Coronary artery (tissue), 2 donors: Measurements from ENCODE around the gene CPEB1.

ENCODE experiments used
- DNase-seq: peaks from one replicate; pipeline ENCODE4 v3.0.0-alpha.2; 2017; ENCODE audit warnings: low spot score
- H3K27ac ChIP-seq, 2 donors: fragments of 200-600 bp; sonication (generic); one replicate each; pipeline ENCODE4 v1.5.1; 2016 to 2019
- H3K4me3 ChIP-seq: fragments of 200-600 bp; sonication (generic); 2 replicates; pipeline ENCODE4 v1.5.1; 2016; ENCODE audit warnings: mild to moderate bottlenecking, moderate library complexity
- TF ChIP-seq, protein P1 (sequence below): fragments of 200-600 bp; sonication (generic); IDR thresholded peaks from one replicate; pipeline ENCODE4 v1.5.1; 2019; ENCODE audit warnings: antibody characterized with exemption

Gene CPEB1

DNA sequence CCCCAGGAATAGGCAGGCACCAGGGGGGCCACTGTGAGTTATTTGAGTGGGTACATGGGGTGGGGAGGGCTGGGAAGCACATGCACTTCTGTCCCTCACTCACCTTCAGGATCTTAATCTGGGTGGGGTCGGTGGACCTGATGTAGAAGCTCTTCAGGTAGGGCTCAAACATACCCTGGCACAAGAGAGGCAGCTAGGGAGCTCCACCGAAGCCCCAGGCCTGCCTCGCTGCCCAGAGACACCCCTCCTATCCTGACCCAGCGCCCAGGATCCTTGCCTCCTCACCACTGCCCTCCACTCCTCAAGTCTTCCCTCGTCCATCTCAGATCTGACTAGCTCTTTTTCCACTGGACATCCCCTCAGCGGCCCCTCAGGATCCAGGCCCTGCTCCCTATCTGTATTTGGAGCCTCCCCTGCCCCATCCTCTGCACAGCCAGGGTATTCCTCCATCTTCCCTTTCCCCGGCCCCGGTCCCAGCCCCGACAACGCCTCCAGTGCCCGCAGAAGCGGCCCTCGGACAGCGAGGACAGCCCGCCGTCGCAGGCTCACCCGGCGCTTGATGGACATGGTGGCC is 32.5 kb upstream of the CPEB1 start:
- H3K27ac ChIP-seq, result no peak overlapping the region
- DNase-seq, result no peak
- TF ChIP-seq, protein P1, sequence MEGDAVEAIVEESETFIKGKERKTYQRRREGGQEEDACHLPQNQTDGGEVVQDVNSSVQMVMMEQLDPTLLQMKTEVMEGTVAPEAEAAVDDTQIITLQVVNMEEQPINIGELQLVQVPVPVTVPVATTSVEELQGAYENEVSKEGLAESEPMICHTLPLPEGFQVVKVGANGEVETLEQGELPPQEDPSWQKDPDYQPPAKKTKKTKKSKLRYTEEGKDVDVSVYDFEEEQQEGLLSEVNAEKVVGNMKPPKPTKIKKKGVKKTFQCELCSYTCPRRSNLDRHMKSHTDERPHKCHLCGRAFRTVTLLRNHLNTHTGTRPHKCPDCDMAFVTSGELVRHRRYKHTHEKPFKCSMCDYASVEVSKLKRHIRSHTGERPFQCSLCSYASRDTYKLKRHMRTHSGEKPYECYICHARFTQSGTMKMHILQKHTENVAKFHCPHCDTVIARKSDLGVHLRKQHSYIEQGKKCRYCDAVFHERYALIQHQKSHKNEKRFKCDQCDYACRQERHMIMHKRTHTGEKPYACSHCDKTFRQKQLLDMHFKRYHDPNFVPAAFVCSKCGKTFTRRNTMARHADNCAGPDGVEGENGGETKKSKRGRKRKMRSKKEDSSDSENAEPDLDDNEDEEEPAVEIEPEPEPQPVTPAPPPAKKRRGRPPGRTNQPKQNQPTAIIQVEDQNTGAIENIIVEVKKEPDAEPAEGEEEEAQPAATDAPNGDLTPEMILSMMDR, result no peak
- H3K4me3 ChIP-seq, result no peak overlapping the region

DNA sequence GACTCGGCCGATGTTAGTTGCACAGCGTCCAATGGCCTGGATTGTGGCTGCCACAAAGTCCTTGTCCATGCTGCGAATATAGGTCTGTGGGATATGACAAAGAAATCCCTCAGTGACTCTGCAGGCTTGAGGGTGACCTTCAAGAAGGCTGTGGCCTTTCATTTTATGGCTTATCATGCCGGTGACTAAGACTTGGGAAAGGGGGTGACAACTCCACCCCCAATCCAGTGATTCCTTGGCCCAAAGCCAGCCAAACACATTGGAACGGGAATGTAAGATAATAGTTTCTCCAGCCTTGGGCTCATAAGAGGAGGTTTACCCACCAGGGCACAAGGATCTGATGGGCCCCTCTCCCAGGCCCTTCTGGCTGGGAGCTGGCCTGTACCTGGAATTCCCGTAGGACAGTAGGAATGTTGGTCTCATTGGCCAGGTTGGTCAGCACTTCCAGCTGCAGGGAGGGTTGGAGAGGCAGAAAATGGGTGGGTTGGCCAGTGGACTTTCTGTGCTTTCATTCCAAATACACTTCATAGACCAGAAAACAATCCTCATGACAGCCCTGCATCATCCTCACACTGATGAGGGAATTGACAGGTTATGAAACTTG is 30.7 kb upstream of the CPEB1 start:
- TF ChIP-seq, protein P1, result no peak
- no peak overlapping the region for H3K4me3 ChIP-seq
- H3K27ac ChIP-seq, result no peak overlapping the region
- no peak for DNase-seq

DNA sequence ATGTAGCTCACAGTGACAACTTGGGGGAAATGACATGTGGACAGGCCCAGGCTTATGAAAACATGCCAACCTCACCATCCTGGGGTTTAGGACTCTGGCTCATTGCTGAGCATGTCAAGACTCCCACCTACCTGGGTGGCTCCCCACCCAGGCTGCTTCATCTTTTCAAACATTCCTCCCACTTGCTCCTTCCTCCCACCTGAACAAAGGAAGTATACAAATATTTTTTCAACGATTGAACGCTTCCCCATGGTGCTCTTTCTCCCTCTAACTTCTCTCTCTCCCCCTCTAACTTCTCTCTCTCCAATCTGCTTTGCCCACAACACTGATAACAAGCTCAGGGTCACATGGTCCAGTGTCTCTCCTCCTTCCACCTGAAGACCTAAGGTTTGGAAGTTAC is 27.7 kb upstream of the CPEB1 start:
- Histone ChIP-seq H3K27ac (no peak overlapping the region), H3K4me3 (no peak overlapping the region)
- no peak for DNase-seq
- TF ChIP-seq, protein P1, result no peak

DNA sequence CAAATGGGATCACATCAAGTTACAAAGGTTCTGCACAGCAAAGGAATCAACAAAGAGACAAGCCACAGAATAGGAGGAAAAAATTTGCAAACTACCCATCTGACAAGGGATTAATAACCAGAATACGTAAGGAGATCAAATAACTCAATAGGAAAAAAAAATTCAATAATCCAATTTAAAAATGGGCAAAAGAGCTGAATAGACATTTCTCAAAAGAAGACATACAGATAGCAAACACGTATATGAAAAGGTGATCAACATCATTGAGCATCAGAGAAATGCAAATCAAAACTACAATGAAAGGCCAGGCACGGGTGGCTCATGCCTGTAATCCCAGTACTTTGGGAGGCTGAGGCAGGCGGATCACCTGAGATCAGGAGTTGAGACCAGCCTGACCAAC is 23.5 kb upstream of the CPEB1 start:
- no peak for DNase-seq
- TF ChIP-seq, protein P1, result no peak
- no peak overlapping the region for H3K27ac ChIP-seq
- H3K4me3 ChIP-seq, result no peak overlapping the region

DNA sequence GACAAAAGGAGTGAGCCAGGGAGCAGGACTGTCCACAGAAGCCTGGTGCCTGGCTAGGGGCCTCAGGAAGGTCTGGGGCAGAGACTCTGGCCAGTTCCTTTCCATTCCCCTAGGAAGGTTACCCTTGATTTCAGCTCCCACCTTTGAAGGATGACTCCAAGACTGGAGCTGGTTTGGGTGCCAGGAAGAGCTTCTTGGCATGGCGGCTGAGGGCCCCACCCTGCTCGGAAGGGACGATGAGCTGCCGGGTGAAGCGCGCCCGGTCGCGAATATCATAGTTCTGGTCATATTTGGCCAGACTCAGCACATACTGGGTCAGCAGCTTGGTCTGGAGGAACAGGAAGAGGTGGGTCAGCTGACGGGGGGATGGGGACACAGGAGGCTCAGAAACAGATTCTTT is 19.4 kb upstream of the CPEB1 start:
- no peak for DNase-seq
- H3K27ac ChIP-seq, result no peak overlapping the region
- no peak overlapping the region for H3K4me3 ChIP-seq
- TF ChIP-seq, protein P1, result no peak

DNA sequence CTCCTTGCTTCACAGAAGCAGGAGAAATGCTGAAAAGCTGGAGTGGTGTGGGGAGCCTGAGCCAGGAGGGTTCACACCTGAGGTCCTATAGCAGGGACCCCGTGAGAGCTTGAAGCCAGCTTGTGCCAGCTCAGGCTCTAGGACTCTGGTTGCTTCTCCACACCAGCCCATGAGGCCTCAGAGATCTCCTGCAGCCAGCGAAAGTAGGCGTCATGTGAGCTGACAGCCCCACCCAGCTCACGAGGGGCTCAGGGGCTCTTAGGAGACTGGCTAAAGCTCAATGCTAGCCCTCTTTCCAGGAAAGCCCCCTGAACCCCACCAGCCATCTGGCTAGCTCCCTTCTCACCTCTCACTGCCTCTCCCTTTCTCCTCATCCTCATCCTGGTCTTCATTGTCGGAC is 16.9 kb upstream of the CPEB1 start:
- Histone ChIP-seq H3K4me3 (no peak overlapping the region), H3K27ac (no peak overlapping the region)
- no peak for DNase-seq
- TF ChIP-seq, protein P1, result no peak

DNA sequence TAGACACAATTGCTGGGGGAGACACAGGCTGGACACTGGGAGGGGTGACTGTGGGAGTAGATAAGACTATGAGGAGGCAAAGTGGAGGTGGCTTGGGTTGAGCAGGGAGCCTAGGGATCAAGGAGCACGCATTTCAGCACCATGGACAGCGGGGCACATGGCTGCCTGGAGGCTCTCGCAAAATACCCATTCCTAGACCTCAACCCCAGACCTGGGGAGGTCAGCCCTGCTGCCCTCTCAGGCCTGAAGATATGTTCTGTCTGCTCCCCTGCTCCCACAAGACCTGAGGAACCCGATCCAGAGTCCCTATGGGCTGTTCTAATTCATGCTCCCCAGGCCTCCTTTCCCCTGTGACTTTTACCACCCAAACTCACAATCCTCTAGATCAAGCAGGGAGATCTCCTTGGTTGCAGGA is 16.0 kb upstream of the CPEB1 start:
- H3K27ac ChIP-seq, result no peak overlapping the region
- no peak overlapping the region for H3K4me3 ChIP-seq
- no peak for DNase-seq
- TF ChIP-seq, protein P1, result no peak
